ENCODE measurements around the gene NPPB. TPM values are rescaled to one million over a fixed set of nuclear protein-coding genes. Genes with fewer than 3 reads are reported as not detected.

NPPB gene
- total RNA-seq, 1 donor: not detected

GRCh38 chr1:11885916-11886315 lies 27.2 kb upstream of the NPPB start:
- H2AFZ ChIP-seq (ENCODE audit: low read length): no peak overlapping the region
- H3K36me3 ChIP-seq (ENCODE audit: insufficient read depth, low read length): no peaks in the 10 kb centered on the region
- H3K4me3 ChIP-seq (ENCODE audit: insufficient read depth, low read length): no peak overlapping the region
- H3K27me3 ChIP-seq (ENCODE audit: insufficient read depth, low read length): no peaks in the 10 kb centered on the region
- no peak overlapping the region for H3K27ac ChIP-seq (ENCODE audit: low read depth, low read length)
- no peaks in the 10 kb centered on the region for H4K20me1 ChIP-seq (ENCODE audit: insufficient read depth, low read length)
- no peaks in the 10 kb centered on the region for H3K9me3 ChIP-seq (ENCODE audit: low read depth, low read length)
- peak; percentile 62 for DNase-seq (ENCODE audit: insufficient read length, low spot score, missing footprints)
- no peaks in the 10 kb centered on the region for H3K79me2 ChIP-seq (ENCODE audit: insufficient read depth, low read length)
- TF ChIP-seq, protein P1, sequence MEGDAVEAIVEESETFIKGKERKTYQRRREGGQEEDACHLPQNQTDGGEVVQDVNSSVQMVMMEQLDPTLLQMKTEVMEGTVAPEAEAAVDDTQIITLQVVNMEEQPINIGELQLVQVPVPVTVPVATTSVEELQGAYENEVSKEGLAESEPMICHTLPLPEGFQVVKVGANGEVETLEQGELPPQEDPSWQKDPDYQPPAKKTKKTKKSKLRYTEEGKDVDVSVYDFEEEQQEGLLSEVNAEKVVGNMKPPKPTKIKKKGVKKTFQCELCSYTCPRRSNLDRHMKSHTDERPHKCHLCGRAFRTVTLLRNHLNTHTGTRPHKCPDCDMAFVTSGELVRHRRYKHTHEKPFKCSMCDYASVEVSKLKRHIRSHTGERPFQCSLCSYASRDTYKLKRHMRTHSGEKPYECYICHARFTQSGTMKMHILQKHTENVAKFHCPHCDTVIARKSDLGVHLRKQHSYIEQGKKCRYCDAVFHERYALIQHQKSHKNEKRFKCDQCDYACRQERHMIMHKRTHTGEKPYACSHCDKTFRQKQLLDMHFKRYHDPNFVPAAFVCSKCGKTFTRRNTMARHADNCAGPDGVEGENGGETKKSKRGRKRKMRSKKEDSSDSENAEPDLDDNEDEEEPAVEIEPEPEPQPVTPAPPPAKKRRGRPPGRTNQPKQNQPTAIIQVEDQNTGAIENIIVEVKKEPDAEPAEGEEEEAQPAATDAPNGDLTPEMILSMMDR (IDR thresholded peaks at IDR 0.05; ENCODE audit: extremely low read depth, low read depth, low read length): no peak
- H3K4me2 ChIP-seq (ENCODE audit: insufficient read depth, low read length): no peak overlapping the region
- H3K4me1 ChIP-seq (ENCODE audit: insufficient read depth, low read length): no peaks in the 10 kb centered on the region

DNA sequence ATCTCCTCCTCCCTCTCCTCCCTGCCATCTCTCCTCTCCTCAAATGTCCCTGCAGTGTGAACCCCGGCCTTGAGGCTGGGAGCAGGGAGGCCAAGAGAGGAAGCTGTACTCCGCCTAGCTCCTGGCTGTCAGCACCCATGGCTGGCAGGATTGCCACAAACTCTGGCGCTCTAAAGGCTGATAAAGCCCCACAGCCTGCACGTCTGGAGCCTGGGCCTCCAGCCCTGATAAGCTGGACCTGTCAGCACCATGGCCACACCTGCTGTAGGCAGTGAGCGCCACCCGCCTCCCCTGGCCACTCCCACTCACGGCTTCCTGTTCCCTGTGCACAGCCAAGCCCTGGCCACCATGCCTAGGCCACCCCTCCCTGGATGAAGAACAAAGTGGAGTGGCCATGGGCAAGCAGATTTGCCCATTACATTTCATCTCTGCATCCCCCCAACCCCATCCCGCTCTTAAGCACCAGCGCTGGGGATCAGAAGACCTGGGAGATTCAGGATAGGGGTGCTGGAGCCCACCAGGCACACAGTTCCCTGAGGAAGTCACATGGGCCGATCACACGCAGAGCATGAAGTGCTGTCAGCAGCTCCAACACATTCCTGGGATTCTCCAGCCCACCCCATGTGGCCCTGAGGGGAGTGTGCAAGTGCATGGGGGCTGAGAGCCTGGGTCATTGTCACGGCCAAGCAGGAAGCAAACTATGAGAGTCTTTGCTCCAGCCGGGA lies 24.2 kb upstream of the NPPB start:
- no peaks in the 10 kb centered on the region for H4K20me1 ChIP-seq (ENCODE audit: insufficient read depth, low read length)
- H3K4me1 ChIP-seq (ENCODE audit: insufficient read depth, low read length): no peaks in the 10 kb centered on the region
- no peak overlapping the region for H3K27ac ChIP-seq (ENCODE audit: low read depth, low read length)
- no peaks in the 10 kb centered on the region for H3K36me3 ChIP-seq (ENCODE audit: insufficient read depth, low read length)
- no peak overlapping the region for H2AFZ ChIP-seq (ENCODE audit: low read length)
- DNase-seq (ENCODE audit: insufficient read length, low spot score, missing footprints): peak; percentile 88
- TF ChIP-seq, protein P1 (IDR thresholded peaks at IDR 0.05; ENCODE audit: extremely low read depth, low read depth, low read length): no peak
- H3K9me3 ChIP-seq (ENCODE audit: low read depth, low read length): no peaks in the 10 kb centered on the region
- H3K4me3 ChIP-seq (ENCODE audit: insufficient read depth, low read length): no peak overlapping the region
- no peaks in the 10 kb centered on the region for H3K79me2 ChIP-seq (ENCODE audit: insufficient read depth, low read length)
- H3K27me3 ChIP-seq (ENCODE audit: insufficient read depth, low read length): no peaks in the 10 kb centered on the region
- no peak overlapping the region for H3K4me2 ChIP-seq (ENCODE audit: insufficient read depth, low read length)

- H3K36me3 ChIP-seq (ENCODE audit: insufficient read depth, low read length): no peaks in the 10 kb centered on the region
- no peak overlapping the region for H3K4me3 ChIP-seq (ENCODE audit: insufficient read depth, low read length)
- no peaks in the 10 kb centered on the region for H4K20me1 ChIP-seq (ENCODE audit: insufficient read depth, low read length)
- no peak overlapping the region for H3K4me2 ChIP-seq (ENCODE audit: insufficient read depth, low read length)
- TF ChIP-seq, protein P1 (IDR thresholded peaks at IDR 0.05; ENCODE audit: extremely low read depth, low read depth, low read length): no peak
- H3K9me3 ChIP-seq (ENCODE audit: low read depth, low read length): no peaks in the 10 kb centered on the region
- H3K79me2 ChIP-seq (ENCODE audit: insufficient read depth, low read length): no peaks in the 10 kb centered on the region
- no peaks in the 10 kb centered on the region for H3K4me1 ChIP-seq (ENCODE audit: insufficient read depth, low read length)
- no peak overlapping the region for H3K27ac ChIP-seq (ENCODE audit: low read depth, low read length)
- no peak overlapping the region for H2AFZ ChIP-seq (ENCODE audit: low read length)
- no peaks in the 10 kb centered on the region for H3K27me3 ChIP-seq (ENCODE audit: insufficient read depth, low read length)
- DNase-seq (ENCODE audit: insufficient read length, low spot score, missing footprints): peak; percentile 37
Observed at GRCh38 chr1:11881749-11882441, 23.1 kb upstream of the NPPB start.

Data from osteoblast (primary cell).